G401.6 (cell line): ENCODE results near the gene CFAP410.

Experiments used
- FAIRE-seq: peaks from 2 replicates; lab custom pipeline; 2012; peaks lifted over from hg19 to GRCh38; lab: Jason Lieb, UNC

The CFAP410 gene

GRCh38 chr21:44298301-44298700 is 40.9 kb downstream of the CFAP410 start:
- no peak for FAIRE-seq

- FAIRE-seq, result no peak
Measured at GRCh38 chr21:44297525-44298290, 41.5 kb downstream of the CFAP410 start.

- FAIRE-seq, result no peak
Measured at GRCh38 chr21:44296916-44297315, 42.3 kb downstream of the CFAP410 start.

DNA sequence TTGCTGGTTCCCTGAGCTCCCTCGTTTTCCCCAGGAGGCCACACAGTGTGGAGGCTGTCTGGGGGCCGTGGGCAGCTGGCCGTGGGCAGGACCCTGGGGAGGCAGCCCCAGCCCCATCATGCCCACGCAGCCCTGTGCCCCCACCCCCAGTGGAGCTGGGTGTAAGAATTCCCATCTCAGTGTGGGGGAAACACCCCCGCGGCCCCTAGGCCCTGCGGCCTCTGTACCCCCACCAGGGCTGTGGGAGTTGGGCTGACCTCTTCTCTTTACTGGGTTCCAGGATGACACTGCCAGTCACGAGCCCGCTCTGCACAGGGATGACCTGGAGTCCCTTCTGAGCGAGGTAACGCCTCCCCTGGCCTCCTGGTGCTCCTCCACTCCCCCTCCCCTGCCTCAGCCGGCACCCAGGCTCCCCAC is 43.1 kb downstream of the CFAP410 start:
- no peak for FAIRE-seq

DNA sequence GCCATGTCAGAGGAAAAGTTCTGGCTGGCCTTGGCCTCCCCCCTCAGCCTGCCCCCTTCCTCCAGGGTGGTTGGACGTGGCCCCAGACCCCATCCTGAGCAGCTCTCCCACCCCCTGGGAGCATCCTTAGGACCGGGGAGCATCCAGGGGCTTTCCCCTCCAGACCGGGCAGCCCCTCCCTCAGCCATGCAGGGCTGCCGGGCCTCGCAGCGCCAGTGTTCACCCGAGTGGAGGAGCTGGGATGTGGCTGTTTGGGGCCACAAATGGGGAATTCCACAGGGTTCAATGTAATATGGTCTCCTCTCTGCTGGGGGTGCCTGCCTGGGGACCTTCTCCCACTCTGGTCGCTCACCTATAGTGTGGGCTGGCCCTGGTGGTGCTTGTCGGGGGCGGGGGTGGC is 43.5 kb downstream of the CFAP410 start:
- FAIRE-seq, result no peak

DNA sequence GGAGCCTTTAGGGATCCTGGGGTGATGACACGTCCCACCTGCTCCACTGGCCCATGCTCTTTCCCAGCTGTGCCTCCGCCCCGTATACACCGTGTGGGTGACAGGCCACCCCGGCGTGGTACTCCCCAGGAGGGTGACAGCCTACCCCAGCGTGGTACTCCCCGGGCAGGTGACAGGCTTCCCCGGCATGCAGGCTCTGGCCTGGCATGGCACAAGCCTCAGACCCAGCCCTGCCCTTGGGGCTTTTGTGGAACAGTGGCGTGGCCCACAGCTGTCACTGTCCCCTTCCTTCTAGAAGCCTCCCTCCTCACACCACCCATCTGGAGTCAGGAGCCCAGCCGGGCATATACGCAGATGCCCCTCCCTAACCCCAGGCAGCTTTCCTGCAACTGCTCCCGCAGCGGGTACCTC is 44.0 kb downstream of the CFAP410 start:
- no peak for FAIRE-seq

- no peak for FAIRE-seq
Measured at GRCh38 chr21:44294391-44295162, 44.6 kb downstream of the CFAP410 start.

- no peak for FAIRE-seq
Measured at GRCh38 chr21:44293551-44294231, 45.5 kb downstream of the CFAP410 start.

DNA sequence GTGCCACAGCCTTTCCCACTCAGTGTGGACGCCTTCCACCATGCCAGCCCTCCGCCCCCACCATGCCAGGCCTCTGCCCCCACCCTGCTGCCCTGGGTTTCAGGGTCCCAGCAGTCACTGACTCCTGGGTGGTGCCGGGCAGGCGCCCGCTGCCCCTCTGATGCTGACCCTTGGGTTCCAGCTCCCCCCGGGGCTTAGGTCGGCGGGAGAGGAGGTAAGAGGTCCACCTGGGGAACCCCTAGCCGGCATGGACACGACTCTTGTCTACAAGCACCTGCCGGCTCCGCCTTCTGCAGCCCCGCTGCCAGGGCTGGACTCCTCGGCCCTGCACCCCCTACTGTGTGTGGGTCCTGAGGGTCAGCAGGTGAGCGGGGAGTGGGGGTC is 46.4 kb downstream of the CFAP410 start:
- FAIRE-seq, result no peak

DNA sequence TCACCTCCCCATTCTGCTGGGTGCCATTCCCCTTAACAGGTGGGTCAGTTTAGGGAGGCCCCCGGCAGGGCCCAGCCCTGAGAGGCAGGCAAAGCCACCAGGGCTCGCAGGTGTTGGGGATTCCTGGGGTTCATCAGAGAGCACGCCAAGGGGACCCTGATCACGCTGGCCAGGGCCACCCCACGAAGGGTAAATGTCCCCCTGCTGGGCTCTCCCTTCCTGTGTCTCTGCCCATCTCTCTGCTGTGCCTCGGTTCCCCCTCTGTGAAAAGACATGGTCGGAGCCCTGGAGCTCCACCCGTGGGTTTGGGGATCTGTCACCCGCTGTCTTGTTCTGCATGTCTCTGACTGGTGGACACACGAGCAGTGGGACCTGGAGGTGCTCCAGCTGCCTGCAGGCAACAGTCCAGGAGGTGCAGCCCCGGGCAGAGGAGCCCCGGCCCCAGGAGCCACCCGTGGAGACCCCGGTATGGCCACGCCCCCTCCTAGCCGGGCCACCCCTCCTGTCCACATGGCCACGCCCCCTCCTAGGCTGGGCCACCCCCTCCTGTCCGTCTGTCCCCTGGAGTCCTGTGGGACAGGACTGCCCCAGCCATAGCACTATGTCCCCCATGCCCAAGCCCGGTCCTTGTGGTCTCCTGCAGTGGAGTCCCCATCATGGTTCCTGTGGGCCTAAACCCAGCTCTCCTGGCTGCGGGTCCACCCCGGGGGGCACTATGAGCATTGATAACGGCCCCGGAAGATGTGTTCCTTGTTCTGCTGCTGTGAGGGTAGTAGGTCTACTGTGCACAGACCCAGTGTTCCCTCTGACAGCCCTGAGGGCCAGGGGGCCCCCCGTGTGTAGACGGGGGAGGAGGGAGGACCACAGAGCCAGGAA is 47.0 kb downstream of the CFAP410 start:
- no peak for FAIRE-seq

DNA sequence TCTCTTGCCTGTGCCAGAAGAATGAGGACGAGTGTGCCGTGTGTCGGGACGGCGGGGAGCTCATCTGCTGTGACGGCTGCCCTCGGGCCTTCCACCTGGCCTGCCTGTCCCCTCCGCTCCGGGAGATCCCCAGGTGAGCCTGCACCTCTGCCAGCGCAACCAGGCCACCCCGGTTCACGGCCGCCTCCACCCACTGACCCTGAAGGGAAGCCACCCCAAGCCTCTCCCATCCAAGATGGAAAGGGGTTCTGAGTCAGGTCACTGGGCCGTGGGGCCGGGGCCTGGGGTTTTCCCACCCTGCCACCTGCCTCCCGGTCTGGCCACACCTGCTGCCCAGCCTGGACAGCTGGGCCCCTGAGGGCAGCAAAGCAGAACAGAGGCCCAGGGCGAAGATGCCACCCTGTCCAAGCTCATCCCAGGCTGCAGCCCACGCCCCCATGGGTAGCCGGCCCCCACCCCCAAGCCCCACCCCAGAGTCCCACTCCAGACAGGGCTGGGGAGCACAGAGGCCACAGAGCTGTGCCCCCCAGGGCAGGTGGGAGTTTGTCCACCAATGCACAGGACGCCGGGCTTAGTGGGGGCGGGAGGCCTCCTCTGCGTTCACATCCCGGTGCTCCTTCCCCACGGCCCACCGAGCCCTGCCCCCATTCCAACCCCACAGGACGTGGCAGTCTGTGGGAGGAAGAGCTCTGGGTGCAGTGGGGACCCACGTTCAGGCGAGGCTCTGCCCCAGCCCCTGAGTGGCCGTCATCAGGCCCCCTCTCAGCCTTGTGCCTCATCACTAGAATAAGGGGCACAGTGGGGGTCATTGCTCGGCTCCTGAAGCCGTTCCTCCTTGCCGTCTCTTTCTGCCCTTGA is 47.9 kb downstream of the CFAP410 start:
- FAIRE-seq, result no peak

GRCh38 chr21:44290327-44291077 is 48.7 kb downstream of the CFAP410 start:
- FAIRE-seq, result no peak

GRCh38 chr21:44289381-44290010 is 49.7 kb downstream of the CFAP410 start:
- no peak for FAIRE-seq

GRCh38 chr21:44288251-44289110 is 50.7 kb downstream of the CFAP410 start:
- no peak for FAIRE-seq

- no peak for FAIRE-seq
Measured at GRCh38 chr21:44286716-44287632, 52.2 kb downstream of the CFAP410 start.

DNA sequence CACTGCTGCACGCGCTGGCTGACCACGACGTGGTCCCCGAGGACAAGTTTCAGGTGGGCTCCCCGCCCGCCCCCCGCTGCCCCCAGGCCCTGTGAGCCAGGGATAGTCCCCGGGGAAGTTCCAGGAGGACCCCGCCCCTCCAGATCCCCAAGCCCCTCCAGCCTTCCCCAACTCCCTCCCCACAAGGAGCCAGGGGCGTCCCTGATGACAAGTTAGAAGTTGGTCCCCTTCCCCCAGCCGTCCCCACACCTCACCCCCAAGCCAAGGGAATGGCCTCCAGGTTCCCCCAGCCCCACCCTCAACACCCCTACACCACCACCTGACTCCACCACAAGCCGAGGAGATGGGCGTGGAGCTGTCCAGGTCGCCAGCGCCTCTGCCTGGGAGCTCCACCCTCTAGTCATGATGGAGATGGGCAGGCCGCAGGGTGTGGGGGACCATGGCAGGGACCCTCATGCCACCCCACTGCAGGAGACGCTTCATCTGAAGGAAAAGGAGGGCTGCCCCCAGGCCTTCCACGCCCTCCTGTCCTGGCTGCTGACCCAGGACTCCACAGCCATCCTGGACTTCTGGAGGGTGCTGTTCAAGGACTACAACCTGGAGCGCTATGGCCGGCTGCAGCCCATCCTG is 53.0 kb downstream of the CFAP410 start:
- no peak for FAIRE-seq
